ENCODE measurements around the gene TMEM179B. TPM values are rescaled to one million over a fixed set of nuclear protein-coding genes. Genes with fewer than 3 reads are reported as not detected.

Gene TMEM179B
- total and polyA plus RNA-seq, 2 of the 13 experiments (the other 11 are each of a cell fraction or from before 2014, with no cell fraction given) = 24.8 to 25.7 TPM

DNA sequence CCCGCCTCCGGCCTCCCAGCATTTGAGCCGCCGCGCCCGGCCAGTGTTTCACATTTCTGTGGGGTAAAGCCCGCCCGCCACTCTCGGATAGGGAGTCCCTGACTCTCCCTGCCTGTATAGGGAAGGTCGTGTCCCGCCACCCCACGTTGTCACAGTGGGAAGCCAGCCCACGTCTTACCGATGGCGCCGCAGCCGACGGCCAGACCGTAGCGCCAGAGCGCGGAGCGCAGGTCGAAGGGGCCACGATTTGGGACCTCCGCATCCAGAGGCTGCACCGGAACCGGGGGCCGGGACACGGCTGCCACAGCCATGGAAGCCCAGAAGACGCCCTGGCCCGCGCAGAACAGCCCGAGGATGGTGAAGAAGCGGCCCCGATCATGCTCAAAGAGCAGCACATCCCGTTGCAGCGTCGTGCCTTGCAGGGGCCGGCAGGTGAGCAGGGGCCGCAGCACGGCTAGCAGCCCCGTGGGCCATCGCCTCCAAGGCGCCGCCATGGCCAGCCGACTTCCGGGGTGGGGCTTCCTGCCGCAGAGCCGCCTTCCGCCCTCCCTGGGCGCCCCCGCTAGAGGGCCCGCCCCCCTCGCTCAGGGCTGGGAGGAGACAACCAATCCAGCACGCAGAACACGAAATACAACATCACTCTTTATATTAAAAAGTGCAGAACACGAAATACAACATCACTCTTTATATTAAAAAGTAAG is 4.4 kb downstream of the TMEM179B start, which contains the start of gene TMEM223 (continued):
- TF ChIP-seq HDAC1 (CRISPR knock-in tag; IDR thresholded peaks at IDR 0.05) = peak; percentile 93
- TF ChIP-seq AGO1 (IDR thresholded peaks at IDR 0.05; ENCODE audit: low read depth, low read length, poor library complexity, severe bottlenecking) = peak; percentile 95
- TF ChIP-seq ZNF367 (CRISPR knock-in tag; IDR thresholded peaks at IDR 0.05; ENCODE audit: borderline replicate concordance) = no peak
- TF ChIP-seq SYNCRIP (IDR thresholded peaks at IDR 0.05; ENCODE audit: insufficient read depth, low read depth, low read length) = no peak
- TF ChIP-seq HMGA1 (CRISPR knock-in tag; conservative IDR thresholded peaks at IDR 0.05) = no peak
- peak; percentile 97 for TF ChIP-seq RBM22 (optimal IDR thresholded peaks at IDR 0.05; ENCODE audit: low read length)
- TF ChIP-seq, protein P1, sequence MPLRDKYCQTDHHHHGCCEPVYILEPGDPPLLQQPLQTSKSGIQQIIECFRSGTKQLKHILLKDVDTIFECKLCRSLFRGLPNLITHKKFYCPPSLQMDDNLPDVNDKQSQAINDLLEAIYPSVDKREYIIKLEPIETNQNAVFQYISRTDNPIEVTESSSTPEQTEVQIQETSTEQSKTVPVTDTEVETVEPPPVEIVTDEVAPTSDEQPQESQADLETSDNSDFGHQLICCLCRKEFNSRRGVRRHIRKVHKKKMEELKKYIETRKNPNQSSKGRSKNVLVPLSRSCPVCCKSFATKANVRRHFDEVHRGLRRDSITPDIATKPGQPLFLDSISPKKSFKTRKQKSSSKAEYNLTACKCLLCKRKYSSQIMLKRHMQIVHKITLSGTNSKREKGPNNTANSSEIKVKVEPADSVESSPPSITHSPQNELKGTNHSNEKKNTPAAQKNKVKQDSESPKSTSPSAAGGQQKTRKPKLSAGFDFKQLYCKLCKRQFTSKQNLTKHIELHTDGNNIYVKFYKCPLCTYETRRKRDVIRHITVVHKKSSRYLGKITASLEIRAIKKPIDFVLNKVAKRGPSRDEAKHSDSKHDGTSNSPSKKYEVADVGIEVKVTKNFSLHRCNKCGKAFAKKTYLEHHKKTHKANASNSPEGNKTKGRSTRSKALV (CRISPR knock-in tag; IDR thresholded peaks at IDR 0.05) = no peak
- TF ChIP-seq PREB (CRISPR knock-in tag; IDR thresholded peaks at IDR 0.05) = no peak
- TF ChIP-seq MIXL1 (CRISPR knock-in tag; IDR thresholded peaks at IDR 0.05) = no peak
- TF ChIP-seq CSRNP2 (CRISPR knock-in tag; conservative IDR thresholded peaks at IDR 0.05; ENCODE audit: low read depth) = no peak
- TF ChIP-seq ZNF282 (IDR thresholded peaks at IDR 0.05; ENCODE audit: partially characterized antibody) = no peak
- no peak for TF ChIP-seq PAX8 (CRISPR knock-in tag; IDR thresholded peaks at IDR 0.05; ENCODE audit: borderline replicate concordance)
- peak; percentile 60; the same call in 1 of the 2 replicates for TF ChIP-seq MYC (CRISPR knock-in tag; IDR thresholded peaks at IDR 0.05; ENCODE audit: borderline replicate concordance)
- no peak for TF ChIP-seq ZNF510 (CRISPR knock-in tag; IDR thresholded peaks at IDR 0.05; ENCODE audit: low read depth)
- peak; percentile 45 for TF ChIP-seq FOXO1 (CRISPR knock-in tag; IDR thresholded peaks at IDR 0.05)
- peak; percentile 76 for TF ChIP-seq SP2 (CRISPR knock-in tag; IDR thresholded peaks at IDR 0.05)
- TF ChIP-seq ZXDC (CRISPR knock-in tag; IDR thresholded peaks at IDR 0.05) = peak; percentile 92; the same call in 1 of the 2 replicates
- no peak for TF ChIP-seq ZFP36L2 (CRISPR knock-in tag; IDR thresholded peaks at IDR 0.05)
- 0 out of 2 replicates have a peak, but pooled peaks have one; percentile 59 for TF ChIP-seq ZNF431 (CRISPR knock-in tag; IDR thresholded peaks at IDR 0.05; ENCODE audit: borderline replicate concordance, low read depth)
- peak; percentile 96 for TF ChIP-seq GABPA (IDR thresholded peaks at IDR 0.05; ENCODE audit: low read depth, low read length)
- peak; percentile 90 for TF ChIP-seq GABPA (CRISPR knock-in tag; IDR thresholded peaks at IDR 0.05; ENCODE audit: low read depth)
- TF ChIP-seq ZMAT3 (CRISPR knock-in tag; conservative IDR thresholded peaks at IDR 0.05) = peak; percentile 61
- TF ChIP-seq ELF4 (CRISPR knock-in tag; IDR thresholded peaks at IDR 0.05; ENCODE audit: borderline replicate concordance) = peak; percentile 89
